Cardiac fibroblast (primary cell): ENCODE results near the gene PMEPA1.

Source experiments
- DNase-seq, 2 donors: peaks; one replicate each; pipeline versions ENCODE4 v3.0.0 to v3.0.0-alpha.2; 2010; ENCODE audit warnings: low read depth in 2 of 2
- H3K4me3 ChIP-seq, 2 donors: replicated peaks in 1 of 2; 1 replicate in 1 of 2; 2 replicates in 1 of 2; pipeline ENCODE4 v1.5.1; 2011; ENCODE audit warnings: low read depth in 2 of 2, low read length in 2 of 2, mild to moderate bottlenecking in 2 of 2, moderate library complexity in 1 of 2
- TF ChIP-seq, protein P1 (sequence below): IDR thresholded peaks from one replicate; pipeline ENCODE4 v1.5.1; 2011; ENCODE audit warnings: low read depth, mild to moderate bottlenecking, low read length, inconsistent platforms

The PMEPA1 gene

GRCh38 chr20:57693002-57693582 lies 16.7 kb downstream of the PMEPA1 start:
- TF ChIP-seq, protein P1, sequence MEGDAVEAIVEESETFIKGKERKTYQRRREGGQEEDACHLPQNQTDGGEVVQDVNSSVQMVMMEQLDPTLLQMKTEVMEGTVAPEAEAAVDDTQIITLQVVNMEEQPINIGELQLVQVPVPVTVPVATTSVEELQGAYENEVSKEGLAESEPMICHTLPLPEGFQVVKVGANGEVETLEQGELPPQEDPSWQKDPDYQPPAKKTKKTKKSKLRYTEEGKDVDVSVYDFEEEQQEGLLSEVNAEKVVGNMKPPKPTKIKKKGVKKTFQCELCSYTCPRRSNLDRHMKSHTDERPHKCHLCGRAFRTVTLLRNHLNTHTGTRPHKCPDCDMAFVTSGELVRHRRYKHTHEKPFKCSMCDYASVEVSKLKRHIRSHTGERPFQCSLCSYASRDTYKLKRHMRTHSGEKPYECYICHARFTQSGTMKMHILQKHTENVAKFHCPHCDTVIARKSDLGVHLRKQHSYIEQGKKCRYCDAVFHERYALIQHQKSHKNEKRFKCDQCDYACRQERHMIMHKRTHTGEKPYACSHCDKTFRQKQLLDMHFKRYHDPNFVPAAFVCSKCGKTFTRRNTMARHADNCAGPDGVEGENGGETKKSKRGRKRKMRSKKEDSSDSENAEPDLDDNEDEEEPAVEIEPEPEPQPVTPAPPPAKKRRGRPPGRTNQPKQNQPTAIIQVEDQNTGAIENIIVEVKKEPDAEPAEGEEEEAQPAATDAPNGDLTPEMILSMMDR: no peak
- no peak for DNase-seq
- H3K4me3 ChIP-seq: no peak overlapping the region

GRCh38 chr20:57692393-57692792 lies 17.4 kb downstream of the PMEPA1 start:
- H3K4me3 ChIP-seq: no peak overlapping the region
- TF ChIP-seq, protein P1: no peak
- DNase-seq: no peak

- TF ChIP-seq, protein P1: no peak
- no peak overlapping the region for H3K4me3 ChIP-seq
- no peak for DNase-seq
Measured at GRCh38 chr20:57691699-57692098, 18.1 kb downstream of the PMEPA1 start.

DNA sequence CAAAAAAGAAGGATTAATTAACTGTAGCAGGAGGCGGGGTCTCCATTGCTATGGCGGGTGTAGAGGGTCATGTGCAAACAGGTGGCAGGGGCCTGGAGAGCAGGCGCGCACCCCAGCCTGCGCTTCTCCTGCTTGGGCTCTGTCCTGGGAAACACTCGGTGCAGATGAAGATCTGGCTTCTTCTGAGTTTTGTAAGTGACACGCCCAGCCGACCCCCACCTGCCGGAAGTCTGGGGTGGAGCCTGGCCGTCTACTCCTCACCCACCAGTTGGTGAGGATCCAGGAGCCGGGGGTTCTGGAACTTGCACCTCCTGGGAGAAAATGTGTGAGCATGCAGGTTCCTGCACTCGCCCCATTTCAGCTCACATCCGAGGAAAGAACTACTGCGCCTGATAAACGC lies 19.3 kb downstream of the PMEPA1 start:
- TF ChIP-seq, protein P1: no peak

DNA sequence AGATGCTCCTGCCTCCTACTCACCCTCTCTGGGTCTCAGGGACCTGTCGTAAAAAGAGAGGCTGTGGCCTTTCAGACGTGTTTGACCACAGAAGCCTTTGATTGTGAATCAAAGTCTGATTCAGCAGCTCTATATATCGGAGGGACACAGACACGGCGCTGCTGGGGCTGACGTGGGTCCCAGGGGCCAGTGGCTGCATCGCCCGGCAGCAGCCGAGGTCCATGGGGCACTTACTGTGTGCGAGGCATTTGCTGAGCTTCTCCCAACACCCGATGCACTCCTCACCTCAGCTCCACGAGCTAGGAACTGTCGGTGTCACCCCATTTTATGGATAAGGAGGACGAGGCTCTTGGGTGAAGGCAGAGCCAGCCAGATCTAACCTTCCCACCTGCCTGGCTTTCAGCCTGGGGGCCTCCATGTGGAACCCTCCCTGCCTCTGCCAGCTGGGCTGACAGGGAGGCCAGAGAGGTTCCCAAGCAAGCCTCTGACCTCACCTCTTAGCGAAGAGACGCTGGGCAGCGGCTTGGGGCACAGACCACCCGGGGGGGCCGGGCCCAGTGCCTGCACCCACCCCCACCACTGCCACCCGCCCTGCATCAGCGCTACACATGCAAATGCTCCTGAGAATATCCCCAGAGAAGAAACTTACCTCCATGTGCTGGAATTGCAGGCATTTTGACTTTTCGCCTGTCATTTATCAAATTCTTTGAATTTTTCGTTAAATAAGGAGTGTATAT lies 19.9 kb downstream of the PMEPA1 start:
- H3K4me3 ChIP-seq: no peak overlapping the region
- no peak for DNase-seq
- TF ChIP-seq, protein P1: no peak

More for the DNA sequence above, 19.3 kb downstream of the PMEPA1 start:
- no peak for DNase-seq
- no peak overlapping the region for H3K4me3 ChIP-seq

DNA sequence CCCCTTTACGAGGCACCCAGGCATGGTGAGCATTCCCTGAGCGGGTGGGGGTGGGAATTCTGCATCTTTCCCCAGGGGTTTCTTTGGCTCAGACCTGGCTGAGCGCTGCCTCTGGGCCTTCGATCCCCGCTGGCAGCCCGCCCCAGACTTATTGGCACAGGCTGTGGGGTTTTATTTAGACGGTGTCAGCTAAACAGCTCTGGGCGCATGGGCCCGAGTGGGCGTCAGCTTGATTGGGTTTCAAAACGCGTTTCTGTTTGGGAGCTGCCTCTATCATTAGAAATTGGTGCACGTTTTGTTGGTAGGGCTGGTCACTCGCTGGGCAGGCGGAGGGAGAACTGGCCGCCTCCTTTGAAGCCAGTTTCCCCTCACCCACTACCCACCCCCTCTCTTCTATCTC lies 21.0 kb downstream of the PMEPA1 start:
- TF ChIP-seq, protein P1: no peak
- DNase-seq: no peak
- no peak overlapping the region for H3K4me3 ChIP-seq

GRCh38 chr20:57688295-57688694 lies 21.5 kb downstream of the PMEPA1 start:
- TF ChIP-seq, protein P1: no peak
- no peak overlapping the region for H3K4me3 ChIP-seq
- no peak for DNase-seq
